Fibroblast of lung (primary cell): Measurements from ENCODE around the gene CDK10.

Source experiments
- CTCF ChIP-seq, 2 donors: IDR thresholded peaks in 1 of 2; conservative IDR thresholded peaks in 1 of 2; 1 replicate in 1 of 2; 2 replicates in 1 of 2; pipeline ENCODE4 v1.5.1; 2011 to 2012; ENCODE audit warnings: low read length in 2 of 2, control low read depth in 1 of 2, inconsistent platforms in 1 of 2, low read depth in 1 of 2, mild to moderate bottlenecking in 1 of 2
- EZH2 ChIP-seq: IDR thresholded peaks from 2 replicates; pipeline ENCODE4 v1.5.1; 2012; ENCODE audit warnings: low read length, control low read depth, mild to moderate bottlenecking; ENCODE audit errors: missing control alignments

- no peak for TF ChIP-seq CTCF (conservative IDR thresholded peaks at IDR 0.05 in 1 of 2, IDR thresholded peaks at IDR 0.05 in 1 of 2; ENCODE audit: low read depth in 1 of 2, low read length in 2 of 2)
- TF ChIP-seq EZH2, result no peak
Observed at GRCh38 chr16:89723279-89724250, 37.1 kb downstream of the CDK10 start.
